Osteoblast (primary cell): ENCODE measurements around the gene CACNG8. TPM values are rescaled to one million over a fixed set of nuclear protein-coding genes. Genes with fewer than 3 reads are reported as not detected.

ENCODE experiments used
- DNase-seq: peaks from one replicate; pipeline ENCODE4 v3.0.0; 2011; ENCODE audit warnings: low spot score, mixed read lengths; ENCODE audit not compliant: insufficient read length; ENCODE audit errors: missing footprints
- H2AFZ ChIP-seq: 2 replicates; pipeline ENCODE4 v1.6.0; 2011; ENCODE audit warnings: mild to moderate bottlenecking, low read length
- H3K27ac ChIP-seq: 2 replicates; pipeline ENCODE4 v1.5.1; 2011; ENCODE audit warnings: mild to moderate bottlenecking, low read depth, low read length, moderate library complexity
- H3K27me3 ChIP-seq: 2 replicates; pipeline ENCODE4 v1.6.0; 2012; ENCODE audit warnings: mild to moderate bottlenecking, control low read depth, inconsistent platforms, low read length, moderate library complexity; ENCODE audit not compliant: insufficient read depth
- H3K36me3 ChIP-seq: 2 replicates; pipeline ENCODE4 v1.5.1; 2011; ENCODE audit warnings: mild to moderate bottlenecking, low read length, control low read depth, moderate library complexity; ENCODE audit not compliant: insufficient read depth
- H3K4me1 ChIP-seq: 2 replicates; pipeline ENCODE4 v1.5.1; 2011; ENCODE audit warnings: mild to moderate bottlenecking, low read length, control low read depth, moderate library complexity; ENCODE audit not compliant: insufficient read depth
- H3K4me2 ChIP-seq: 2 replicates; pipeline ENCODE4 v1.6.0; 2011; ENCODE audit warnings: mild to moderate bottlenecking, low read length; ENCODE audit not compliant: insufficient read depth
- H3K4me3 ChIP-seq: fragments of 200-600 bp; sonication (generic); 3 replicates; pipeline ENCODE4 v1.5.1; 2012; ENCODE audit warnings: mild to moderate bottlenecking, low read length, inconsistent platforms; ENCODE audit not compliant: insufficient read depth
- H3K79me2 ChIP-seq: 2 replicates; pipeline ENCODE4 v1.6.0; 2012; ENCODE audit warnings: mild to moderate bottlenecking, low read length, control low read depth, inconsistent platforms; ENCODE audit not compliant: insufficient read depth
- H3K9me3 ChIP-seq: 2 replicates; pipeline ENCODE4 v1.5.1; 2011; ENCODE audit warnings: low read depth, low read length, control low read depth
- H4K20me1 ChIP-seq: 2 replicates; pipeline ENCODE4 v1.6.0; 2012; ENCODE audit warnings: mild to moderate bottlenecking, low read length, control low read depth; ENCODE audit not compliant: insufficient read depth
- total RNA-seq: library from RNA; depleted of rRNA; stranded (reverse); fragments of >200 nt; gene quantifications from 2 replicates; pipeline ENCODE4 v1.2.3, GENCODE V29; 2012
- TF ChIP-seq, protein P1 (sequence below): IDR thresholded peaks from 2 replicates; pipeline ENCODE4 v1.5.1; 2011; ENCODE audit warnings: mild to moderate bottlenecking, low read depth, low read length, moderate library complexity; ENCODE audit errors: extremely low read depth

Gene CACNG8
- total RNA-seq, 1 donor, result not detected

DNA sequence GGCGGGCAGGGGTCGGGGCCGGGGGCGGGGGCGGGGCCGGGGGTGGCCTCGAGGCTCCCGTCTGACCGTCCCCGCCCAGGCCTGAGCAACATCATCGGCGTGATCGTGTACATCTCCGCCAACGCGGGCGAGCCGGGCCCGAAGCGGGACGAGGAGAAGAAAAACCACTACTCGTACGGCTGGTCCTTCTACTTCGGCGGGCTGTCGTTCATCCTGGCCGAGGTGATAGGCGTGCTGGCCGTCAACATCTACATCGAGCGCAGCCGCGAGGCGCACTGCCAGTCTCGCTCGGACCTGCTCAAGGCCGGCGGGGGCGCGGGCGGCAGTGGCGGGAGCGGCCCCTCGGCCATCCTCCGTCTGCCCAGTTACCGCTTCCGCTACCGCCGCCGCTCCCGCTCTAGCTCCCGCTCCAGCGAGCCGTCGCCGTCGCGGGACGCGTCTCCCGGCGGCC is 19.3 kb downstream of the CACNG8 start:
- Histone ChIP-seq H3K4me1 (peaks cover 4% of the 10 kb centered on the region), H3K36me3 (no peaks in the 10 kb centered on the region), H2AFZ (peak overlapping the region; percentile 35), H3K9me3 (no peaks in the 10 kb centered on the region), H4K20me1 (no peaks in the 10 kb centered on the region), H3K79me2 (no peaks in the 10 kb centered on the region), H3K27me3 (peaks cover 43% of the 10 kb centered on the region), H3K27ac (no peak overlapping the region), H3K4me2 (peak overlapping the region; percentile 43), H3K4me3 (peak overlapping the region; percentile 30)
- TF ChIP-seq, protein P1, sequence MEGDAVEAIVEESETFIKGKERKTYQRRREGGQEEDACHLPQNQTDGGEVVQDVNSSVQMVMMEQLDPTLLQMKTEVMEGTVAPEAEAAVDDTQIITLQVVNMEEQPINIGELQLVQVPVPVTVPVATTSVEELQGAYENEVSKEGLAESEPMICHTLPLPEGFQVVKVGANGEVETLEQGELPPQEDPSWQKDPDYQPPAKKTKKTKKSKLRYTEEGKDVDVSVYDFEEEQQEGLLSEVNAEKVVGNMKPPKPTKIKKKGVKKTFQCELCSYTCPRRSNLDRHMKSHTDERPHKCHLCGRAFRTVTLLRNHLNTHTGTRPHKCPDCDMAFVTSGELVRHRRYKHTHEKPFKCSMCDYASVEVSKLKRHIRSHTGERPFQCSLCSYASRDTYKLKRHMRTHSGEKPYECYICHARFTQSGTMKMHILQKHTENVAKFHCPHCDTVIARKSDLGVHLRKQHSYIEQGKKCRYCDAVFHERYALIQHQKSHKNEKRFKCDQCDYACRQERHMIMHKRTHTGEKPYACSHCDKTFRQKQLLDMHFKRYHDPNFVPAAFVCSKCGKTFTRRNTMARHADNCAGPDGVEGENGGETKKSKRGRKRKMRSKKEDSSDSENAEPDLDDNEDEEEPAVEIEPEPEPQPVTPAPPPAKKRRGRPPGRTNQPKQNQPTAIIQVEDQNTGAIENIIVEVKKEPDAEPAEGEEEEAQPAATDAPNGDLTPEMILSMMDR, result no peak
- peak; percentile 91 for DNase-seq

- Histone ChIP-seq H3K4me1 (peaks cover 3% of the 10 kb centered on the region), H3K9me3 (no peaks in the 10 kb centered on the region), H3K36me3 (no peaks in the 10 kb centered on the region), H2AFZ (no peak overlapping the region), H3K27ac (no peak overlapping the region), H3K4me2 (no peak overlapping the region), H3K4me3 (no peak overlapping the region), H4K20me1 (no peaks in the 10 kb centered on the region), H3K79me2 (no peaks in the 10 kb centered on the region), H3K27me3 (peaks cover 43% of the 10 kb centered on the region)
- TF ChIP-seq, protein P1, result no peak
- peak; percentile 86 for DNase-seq
These were observed 19.9 kb downstream of the CACNG8 start for GRCh38 chr19:53982611-53983010.

DNA sequence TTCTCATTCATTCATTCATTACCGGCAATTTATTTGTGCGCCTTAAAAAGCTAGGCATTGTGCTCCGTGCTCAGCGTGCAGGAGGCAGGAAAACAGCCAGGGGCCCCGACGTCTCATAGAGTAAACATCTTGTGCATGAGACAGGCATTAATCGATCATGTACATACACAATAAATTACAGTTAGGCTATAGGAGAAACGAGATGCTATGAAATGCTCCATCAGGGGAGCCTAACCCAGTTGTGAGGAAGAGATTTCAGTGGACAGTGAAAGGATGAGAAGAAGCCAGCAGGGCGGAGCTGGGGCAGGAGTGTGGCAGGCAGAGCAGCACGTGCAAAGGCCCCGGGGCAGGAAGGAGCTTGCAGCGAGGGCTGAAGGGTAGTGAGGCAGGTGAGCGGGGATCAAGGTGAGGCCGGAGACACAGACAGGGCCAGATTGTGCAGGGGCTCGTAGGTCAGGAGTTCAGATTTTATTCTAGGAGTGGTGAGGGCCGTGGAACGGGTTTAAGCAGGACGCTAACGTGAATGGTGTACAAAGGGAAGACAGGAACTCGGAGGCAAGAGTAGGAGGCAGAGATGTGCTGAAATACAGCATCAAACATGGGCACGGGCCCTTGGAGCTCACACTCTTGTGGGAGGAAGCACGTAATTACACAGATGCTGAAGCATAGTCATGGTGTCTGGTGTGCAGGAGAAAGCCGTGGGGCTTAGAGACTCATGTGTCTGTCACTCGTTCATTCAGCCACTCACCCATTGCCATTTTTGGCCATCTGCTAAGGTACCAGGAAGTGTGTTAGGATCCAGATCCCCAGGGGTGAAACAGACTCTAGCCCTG is 20.9 kb downstream of the CACNG8 start:
- no peaks in the 10 kb centered on the region for H3K36me3 ChIP-seq
- DNase-seq, result peak; percentile 83
- peaks cover 38% of the 10 kb centered on the region for H3K27me3 ChIP-seq
- TF ChIP-seq, protein P1, result no peak
- H3K4me2 ChIP-seq, result no peak overlapping the region
- H2AFZ ChIP-seq, result no peak overlapping the region
- H3K27ac ChIP-seq, result no peak overlapping the region
- no peaks in the 10 kb centered on the region for H3K79me2 ChIP-seq
- H3K9me3 ChIP-seq, result no peaks in the 10 kb centered on the region
- no peaks in the 10 kb centered on the region for H3K4me1 ChIP-seq
- H3K4me3 ChIP-seq, result no peak overlapping the region
- no peaks in the 10 kb centered on the region for H4K20me1 ChIP-seq

DNA sequence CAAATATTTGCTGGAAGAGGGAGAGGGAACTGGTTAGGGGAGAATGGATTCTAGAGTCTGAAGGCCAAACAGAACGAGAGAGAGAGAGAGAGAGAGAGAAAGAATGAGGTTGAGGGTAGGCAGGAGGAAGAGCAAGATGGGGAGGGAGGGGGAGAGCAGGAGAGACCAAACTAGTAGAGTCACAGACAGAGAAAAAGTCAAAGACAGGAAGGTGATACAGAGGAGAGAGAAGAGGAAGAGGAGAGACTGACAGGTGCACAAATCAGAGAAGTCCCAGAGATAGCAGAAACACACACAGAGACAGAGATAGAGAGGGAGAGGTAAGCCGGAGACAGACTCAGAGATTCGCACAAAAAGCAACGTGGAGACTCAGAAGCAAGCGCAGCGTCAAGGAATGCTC is 23.1 kb downstream of the CACNG8 start:
- Histone ChIP-seq H3K27ac (no peak overlapping the region), H4K20me1 (no peaks in the 10 kb centered on the region), H3K9me3 (no peaks in the 10 kb centered on the region), H3K4me3 (no peak overlapping the region), H3K4me1 (no peaks in the 10 kb centered on the region), H2AFZ (no peak overlapping the region), H3K27me3 (peaks cover 26% of the 10 kb centered on the region), H3K4me2 (no peak overlapping the region), H3K36me3 (no peaks in the 10 kb centered on the region), H3K79me2 (no peaks in the 10 kb centered on the region)
- TF ChIP-seq, protein P1, result no peak
- peak; percentile 53 for DNase-seq
